ENCODE results near the gene XYLT1.
A peak's percentile ranks its signal among the peaks of the same experiment; 100 is the strongest.

XYLT1 gene

DNA sequence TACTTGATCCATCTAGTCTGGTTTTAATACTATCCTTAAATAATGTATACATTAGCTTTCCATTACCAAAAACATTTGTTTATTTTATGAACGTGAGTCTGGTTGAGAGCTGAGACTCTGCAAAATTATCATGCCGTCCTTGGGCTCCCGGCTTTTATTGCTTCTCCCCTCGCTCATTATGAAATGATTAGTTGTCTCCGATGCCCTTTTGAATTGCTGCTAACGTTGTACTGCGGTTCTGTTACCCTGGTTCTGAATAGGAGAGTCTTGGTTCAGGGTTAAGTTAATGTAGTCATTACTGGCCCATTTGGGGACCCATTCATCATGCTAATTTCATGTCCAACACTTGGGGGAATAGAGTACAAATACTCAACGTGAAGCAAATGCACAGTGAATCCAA lies 12.8 kb downstream of the XYLT1 start:
- DNase-seq (ENCODE audit: low spot score): peak; percentile 59

DNA sequence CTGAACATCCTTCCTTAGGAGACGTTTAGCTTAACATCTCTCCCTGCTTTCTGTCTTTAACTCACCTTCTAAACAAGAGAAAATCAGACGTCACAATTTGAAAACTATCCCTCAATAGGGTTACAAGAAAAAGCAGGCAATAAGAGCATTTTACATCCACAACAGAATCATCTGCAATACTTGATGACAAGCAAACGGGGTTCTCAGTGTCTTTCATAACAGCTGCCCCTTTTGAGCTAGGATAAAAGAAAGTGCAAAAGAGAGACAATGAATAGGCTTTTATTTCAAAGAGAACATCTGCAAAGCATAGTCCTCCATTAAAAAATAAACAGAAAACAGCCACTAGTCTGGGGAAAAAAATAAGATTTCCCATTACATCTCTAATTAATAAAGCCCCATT lies 13.2 kb downstream of the XYLT1 start:
- DNase-seq (ENCODE audit: low spot score): peak; percentile 91

DNA sequence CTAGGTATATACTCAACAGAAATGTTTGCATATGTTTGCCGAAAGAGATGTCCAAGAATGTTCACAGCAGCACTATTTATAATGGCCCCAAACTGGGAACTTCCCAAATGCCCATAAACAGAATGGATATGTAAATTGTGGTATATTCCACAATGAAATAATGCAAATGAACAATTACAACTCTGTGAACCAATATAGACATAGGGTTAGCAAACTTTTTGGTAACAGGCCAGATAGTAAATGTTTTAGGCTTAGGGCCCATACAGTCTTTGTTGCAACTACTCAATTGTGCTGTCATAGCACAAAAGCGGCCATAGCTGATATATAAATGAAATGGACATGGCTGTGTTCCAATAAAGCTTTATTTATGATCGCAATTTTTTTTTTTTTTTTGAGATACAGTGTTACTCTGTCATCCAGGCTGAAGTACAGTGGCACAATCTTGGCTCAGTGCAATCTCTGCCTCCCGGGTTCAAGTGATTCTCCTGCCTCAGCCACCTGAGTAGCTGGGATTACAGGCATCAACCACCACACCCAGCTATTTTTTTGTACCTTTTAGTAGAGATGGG lies 16.5 kb downstream of the XYLT1 start:
- DNase-seq (ENCODE audit: low spot score): no peak

DNA sequence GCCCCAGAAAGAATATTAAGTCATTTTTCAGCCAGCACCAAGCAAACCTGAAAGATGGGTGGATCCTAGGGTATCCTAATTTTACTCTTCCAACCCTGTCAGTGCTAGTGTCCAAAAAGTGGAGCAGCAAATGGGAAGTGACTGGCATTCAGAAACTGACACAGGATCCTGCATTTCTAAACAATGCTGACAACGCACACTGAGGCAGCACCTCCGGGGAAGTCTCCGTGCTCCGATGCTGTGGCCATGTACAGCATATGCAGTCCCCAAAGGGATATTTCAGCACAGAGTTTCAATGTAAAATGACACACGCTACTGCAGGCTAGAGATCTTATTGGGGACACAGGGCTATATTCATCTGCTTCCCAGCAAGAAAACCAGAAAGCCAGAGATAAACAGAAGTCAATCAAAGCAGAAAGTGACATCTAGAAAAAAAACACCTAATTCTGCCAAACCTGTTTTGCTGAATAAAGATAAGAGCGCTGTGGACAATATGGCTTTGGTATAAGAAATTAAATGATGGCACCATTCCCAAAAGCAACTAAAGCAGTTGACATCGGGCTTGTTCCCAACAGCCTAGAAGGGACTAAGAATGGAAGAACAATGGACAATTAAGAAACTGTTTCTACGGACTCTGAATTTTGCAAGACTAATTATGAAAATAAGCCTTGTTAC lies 17.3 kb downstream of the XYLT1 start:
- DNase-seq (ENCODE audit: low spot score): peak; percentile 89

DNA sequence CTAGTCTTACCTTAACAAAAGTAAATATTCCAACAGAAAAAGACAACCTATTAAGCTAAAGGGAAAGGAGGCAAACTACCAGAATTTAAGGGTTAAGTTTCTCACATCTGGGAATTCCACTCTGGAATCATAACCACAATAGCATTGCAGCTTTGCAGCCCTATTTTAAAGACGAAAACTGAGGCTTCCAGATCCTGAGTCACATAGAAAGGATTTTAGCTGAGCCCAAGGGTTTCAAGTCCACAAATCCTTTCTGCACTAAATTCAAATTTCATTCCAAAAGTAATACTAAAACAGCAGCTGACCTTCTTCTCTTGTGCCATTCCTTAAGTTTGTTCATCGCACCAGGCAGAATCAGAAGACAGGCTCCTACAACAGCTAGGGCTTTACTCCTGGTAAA lies 17.8 kb downstream of the XYLT1 start:
- DNase-seq (ENCODE audit: low spot score): no peak

DNA sequence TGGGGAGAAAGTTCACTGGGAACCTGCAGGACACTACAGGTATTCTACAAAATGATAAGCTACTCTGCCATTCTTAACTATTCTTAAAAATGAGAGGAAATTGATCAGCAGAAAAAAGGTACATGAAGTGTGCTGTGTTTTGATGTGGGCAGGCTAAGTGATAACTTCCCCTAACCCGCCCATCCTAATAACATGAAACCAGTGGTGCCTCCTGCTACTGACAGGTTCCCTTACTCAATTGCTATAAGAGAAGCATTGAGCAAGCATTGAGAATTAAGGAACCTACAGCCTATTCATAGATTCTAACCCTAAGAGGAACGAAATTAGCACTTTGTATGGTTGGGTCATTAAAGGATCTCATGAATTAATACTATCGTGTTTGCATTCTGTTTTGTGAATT lies 18.9 kb downstream of the XYLT1 start:
- peak; percentile 63 for DNase-seq (ENCODE audit: low spot score)

DNA sequence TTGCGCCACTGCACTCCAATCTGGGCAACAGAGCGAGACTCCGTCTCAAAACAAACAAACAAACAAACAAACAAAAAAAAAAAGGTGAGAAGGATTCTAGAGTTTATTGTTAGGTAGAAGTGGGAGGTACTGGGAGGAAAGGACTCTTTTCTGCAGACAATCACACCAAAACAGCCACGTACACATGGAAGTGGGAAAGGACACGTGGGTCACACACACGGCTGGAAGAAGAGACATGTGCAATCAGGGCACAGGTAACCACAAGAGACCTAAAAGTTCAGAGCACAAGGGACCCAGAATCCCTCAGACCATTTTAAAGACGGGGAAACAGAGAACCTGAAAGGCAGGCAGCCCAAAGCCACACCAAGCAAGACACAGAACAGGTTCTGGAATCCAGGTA lies 20.5 kb downstream of the XYLT1 start:
- DNase-seq (ENCODE audit: low spot score): no peak

DNA sequence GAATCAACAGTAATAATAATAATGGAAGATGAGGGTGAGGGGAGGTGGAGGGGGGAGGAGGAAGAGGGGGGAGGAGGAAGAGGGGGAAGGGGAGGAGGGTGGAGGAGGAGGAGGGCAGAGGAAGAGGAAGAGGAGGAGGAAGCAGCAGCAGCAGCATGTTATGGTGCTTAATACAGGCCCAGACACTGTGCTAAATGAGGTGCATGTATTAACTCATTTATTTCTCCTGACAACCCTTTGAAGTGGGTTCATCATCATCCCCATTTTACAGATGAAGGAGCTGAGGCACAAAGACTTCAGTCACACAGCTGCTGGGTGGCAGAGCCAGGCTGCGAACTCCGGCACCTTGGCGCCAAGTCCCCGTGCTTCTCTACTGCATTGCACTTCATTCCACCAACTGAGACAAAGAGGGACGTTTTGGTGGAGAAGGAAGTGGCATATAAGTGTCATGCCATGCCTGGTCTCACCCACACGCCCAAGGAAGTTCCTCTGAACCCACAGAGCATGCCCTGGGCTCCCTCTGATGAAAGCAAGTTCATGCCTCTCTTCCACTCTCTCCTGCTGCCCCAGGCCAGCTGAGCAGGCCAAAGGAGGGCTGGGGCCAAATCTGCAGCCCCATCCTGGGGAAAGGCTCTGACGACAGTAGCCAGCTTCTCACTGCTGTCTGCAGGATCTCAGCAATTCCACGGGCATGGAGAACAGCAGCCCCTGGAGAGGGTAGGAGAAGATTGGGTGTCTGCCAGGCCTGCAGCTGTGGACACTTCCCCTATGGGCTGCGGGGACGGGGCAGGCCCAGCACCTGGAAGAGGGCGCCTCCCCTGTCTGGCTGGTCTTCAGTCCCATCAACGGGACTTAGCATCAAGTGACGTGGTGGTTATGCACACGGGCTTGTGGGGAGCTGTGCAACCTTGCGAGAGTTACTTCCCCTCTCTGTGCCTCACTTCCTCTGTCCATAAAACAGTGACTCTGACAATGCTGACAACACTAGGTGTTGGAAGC lies 21.8 kb downstream of the XYLT1 start:
- peak; percentile 69 for DNase-seq (ENCODE audit: low spot score)

DNA sequence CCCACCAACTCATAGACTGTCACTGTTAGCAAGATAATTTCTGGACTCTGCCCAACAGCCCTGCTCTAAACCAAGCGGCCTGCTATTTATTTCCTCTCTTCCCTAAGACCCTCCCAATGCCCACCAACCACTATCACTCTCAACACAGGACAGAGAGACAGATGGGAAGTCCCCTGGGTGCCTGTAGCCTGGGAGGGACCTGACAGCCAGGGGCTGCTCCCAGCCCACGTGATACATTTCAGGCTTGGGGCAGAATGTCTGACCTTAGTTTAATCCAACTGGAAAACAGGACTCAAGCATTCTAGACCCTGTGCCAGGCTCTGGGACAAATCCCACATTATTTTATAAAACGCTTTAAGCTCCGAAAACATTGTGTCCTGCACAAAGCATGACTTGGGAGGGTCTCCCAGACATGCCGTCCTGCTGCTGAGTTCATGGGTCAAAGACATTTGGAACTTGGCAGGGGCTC lies 23.6 kb downstream of the XYLT1 start:
- no peak for DNase-seq (ENCODE audit: low spot score)

DNA sequence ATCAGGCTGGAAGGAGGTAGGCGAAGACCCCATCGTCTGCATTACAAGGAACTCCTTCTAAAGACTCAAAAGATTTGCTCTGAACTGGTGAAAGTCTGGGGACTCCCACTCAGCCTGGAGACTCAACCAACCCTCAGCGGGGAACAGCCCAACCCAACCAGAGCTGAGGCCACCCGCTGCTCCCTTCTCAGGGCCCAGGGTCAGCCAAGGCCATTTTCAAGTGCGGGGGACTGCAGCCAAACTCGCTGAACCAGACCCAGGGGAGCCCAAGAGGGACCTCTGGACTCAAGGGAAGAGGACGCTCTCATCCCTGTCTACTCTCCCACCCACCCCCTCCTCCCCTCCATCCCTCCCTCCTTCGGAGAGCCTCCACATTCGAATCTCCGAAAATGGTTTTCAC lies 24.1 kb downstream of the XYLT1 start:
- no peak for DNase-seq (ENCODE audit: low spot score)

DNA sequence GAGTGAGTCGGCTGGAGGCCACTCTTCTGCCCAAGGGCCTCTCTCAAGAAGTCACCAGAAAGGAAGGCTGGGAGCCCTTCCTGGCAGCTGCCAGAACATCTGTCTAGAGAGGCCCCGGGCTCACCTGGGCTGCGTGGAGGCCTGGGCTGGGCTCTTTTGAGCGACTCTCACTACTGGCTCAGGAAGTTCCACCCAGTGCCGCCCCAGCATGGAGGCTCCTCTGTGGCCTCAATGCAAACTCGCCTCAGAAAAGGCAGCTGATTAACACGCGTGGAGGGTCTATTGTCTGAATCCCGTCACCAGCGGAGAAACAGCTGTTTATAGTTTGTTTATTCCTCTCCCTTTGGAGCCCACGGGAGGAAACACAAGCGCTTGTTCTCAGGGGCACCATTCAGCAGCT lies 25.3 kb downstream of the XYLT1 start:
- no peak for DNase-seq (ENCODE audit: low spot score)

DNA sequence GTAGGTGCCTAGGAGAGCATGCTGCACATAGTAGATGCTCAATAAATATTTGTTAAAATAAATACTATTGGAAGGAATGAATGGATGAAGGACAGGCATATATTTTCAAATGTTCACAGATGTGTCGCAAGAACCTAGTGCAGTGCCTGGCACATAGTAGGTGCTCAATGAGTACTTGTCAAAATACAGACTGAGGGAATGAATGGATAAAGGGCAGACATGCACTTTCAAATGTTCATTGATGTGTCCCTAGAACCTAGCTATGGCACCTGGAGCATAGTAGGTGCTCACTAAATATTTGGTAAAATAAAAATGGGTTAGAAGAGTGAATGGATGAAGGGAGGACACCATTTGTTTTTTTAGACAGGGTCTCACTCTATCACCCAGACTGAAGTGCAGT lies 26.1 kb downstream of the XYLT1 start:
- no peak for DNase-seq (ENCODE audit: low spot score)

DNA sequence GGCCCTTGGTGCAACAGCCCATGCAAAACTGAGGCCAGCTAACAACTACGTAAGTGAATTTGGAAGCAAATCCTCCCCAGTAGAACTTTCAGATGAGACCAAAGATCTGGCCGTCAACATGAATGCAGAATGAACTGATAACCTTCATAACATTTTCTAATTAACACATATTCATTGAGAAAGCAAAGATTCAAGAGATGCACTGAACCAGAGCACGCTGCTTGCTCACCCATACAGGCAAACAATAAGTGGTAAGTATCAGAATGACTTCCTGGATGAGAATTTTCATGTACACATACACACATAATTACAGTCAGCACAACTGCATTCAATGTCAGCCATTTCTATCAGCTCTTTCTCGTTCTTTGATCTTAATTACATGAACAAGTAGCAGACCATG lies 30.6 kb downstream of the XYLT1 start:
- no peak for DNase-seq (ENCODE audit: low spot score)

DNA sequence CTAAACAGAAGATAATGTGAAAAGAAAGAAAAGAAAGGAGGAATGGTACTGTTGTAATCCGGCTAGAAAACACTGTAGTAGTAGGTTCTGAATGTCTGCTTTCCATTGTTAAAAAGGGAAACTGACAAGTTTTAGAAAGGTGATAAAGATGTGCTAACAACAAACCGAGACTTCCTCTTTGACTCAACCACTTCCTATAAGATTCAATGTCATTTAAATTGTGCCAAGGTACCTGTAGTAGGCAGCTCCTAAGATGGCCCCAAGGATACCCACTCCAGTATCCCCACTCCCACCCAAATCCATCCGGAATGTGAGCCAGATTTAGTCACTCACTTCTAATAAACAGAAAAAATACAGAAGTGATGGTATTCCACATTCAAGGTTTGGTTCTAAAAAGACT lies 31.2 kb downstream of the XYLT1 start:
- DNase-seq (ENCODE audit: low spot score): no peak

DNA sequence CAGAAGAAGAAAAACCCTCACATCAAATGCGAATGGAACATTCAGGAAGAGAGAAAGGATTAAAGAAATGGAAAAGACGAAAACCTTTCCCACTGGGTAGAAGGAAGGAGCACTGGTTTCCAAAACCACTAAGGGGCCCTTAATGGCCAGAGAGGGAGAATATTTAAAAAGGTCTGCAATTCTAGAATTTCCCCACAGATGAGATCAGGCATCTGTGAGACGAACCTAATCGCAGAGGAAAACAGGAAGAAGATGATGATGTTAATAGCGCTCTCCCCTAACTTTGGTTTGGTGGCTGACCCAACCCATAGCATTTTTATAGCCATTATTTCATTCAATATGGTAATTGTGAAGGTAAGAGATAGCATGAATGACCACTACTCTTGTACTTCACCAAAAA lies 32.8 kb downstream of the XYLT1 start:
- DNase-seq (ENCODE audit: low spot score): no peak

DNA sequence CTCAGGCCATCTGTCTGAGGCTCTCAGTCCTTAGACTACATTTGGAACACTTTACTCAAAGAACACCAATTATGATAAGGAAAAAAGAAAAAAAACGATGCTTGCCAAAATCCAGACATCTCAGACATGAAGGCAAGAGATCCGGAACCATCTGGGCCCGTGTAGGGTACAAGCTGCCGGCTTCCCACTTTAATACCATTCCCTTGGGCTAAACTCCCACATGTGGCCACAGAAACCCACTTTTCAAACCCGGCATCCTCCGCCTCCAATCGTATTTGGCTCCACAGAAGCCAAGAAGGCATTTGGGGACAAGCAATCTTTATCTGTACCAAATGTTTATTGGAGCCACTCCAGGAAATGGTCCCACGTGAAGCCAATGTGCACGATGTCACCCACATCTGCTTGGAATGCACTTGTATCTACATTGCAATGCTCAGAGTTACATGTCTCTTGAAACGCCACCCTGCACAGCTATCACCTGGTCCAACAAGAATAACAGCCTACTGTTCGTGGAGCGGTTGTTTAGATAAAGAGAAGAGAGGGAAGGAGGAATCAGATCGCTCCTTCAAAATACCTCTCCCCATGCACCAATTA lies 33.5 kb downstream of the XYLT1 start:
- DNase-seq (ENCODE audit: low spot score): no peak

DNA sequence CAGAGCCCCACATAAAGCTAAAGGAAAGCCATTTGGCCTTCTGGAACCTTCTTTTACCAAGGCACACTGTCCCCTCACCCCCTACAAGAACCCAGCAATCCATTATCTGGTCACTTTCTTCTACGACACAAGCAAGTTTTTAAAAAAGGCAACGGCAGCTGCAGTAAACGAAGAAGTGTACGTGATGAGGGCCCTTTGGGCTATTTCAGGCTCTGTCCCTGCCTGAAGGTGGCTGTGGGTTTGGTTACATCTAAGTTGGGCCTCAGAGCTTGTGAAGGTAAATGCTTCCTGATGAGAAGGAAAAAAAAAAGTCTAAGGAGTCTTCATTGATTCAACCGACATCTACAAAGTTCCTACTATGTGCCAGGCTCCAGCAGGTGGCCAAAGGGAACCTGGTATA lies 35.4 kb downstream of the XYLT1 start:
- no peak for DNase-seq (ENCODE audit: low spot score)

DNA sequence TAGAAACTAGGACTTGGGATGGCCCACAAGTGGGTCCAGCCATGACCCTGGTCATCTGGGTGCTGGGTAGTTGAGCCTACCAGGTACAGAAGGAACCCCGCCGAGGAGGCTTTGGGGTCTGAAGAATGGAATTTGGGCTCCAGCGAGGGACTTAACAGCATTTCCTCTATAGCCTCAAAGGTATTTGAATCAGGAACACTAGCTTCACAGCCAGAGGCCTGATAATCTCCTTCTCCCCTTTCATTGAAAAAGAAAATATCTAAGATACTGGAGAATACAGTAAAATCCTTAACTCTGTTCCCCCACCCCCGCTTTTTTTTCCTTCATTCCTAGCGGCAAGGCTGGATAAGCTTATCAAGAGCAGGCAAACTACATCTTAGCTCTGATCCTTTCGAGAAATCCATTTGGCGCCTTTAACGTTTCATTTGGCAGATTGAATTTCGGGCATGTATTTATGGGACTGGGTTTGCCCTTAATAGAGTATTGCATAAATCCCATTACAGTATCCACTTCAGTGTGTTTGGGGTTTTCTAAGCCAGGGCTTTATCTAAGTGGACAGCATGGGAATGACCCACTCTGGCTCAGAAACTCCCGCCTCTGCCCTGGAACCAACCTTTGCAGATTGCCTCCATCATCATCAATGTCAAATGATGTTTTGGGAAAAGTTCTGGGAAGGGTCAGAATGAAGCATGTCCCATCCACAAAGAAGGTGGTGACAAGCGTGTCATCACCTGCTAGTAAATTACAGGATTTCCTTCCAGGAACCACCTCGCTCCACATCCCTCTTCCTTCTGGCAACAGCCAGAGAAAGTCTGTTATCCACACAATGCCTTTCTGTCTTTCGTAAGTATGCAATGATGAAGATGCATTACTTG lies 36.9 kb downstream of the XYLT1 start:
- DNase-seq (ENCODE audit: low spot score): no peak

DNA sequence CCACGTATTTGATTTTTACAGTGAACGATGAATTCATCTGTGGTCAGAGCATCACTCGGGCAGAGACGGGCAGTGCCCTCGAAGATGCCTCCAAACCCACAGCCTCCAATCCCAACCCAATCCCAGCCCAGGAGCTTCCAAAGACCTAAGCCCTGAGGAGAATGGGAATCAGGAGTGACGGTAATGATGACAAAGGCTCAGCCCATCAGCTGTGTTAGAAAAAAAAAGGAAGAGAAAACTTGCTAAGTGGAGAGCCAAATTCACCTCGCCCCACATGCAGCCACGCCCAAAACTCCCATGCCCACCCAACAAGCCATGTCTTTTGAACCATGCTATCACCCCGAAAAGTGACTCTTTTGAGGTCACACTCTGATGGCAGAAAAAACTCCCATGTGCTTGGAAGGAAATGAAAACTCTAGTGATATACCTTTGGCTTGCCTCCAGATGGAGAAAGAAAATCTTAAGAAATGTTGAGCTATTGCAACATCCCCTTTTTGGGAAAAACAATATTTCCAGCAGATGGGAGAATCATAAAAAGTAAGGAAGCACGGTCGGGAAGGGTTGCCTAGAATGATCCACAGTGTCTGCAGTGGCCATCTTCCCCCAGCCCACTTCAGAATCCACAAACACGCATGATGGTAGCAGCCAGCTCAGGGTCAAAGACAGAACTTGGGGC lies 37.7 kb downstream of the XYLT1 start:
- no peak for DNase-seq (ENCODE audit: low spot score)

DNA sequence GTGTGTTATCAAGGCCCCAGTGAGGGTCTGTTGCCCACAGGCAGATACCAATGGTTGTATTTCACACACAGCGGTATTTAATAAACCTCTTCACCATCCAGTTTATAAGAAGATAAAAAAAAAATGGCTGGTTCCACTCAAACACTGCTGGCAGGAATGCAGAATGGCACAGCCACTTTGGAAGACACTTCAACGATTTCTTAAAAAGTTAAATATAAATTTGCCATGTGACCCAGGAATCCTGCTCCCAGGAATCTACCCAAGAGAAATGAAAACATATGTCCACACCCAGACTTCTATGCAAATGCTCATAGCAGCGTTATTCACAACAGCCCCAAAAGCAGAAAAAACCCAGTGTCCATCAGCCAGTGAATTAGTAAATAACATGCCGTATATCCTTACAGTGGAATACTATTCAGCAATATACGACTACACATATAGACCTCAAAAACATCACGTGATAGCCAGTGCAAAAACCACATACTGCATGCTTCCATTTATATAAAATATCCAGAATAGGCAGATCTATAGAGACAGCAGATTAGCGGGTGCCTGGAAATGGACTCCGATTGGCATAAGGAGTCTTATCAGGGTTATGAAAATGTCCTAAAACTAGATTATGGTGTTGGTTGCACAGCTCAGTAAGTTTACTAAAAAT lies 38.7 kb downstream of the XYLT1 start:
- DNase-seq (ENCODE audit: low spot score): no peak
